Stimulated activated CD8-positive, alpha-beta memory T cell treated with anti-CD3 and anti-CD28 coated beads, Interleukin-4, amount 100 ng/mL, for 1 hour (primary cell): ENCODE results near the gene SLC25A22.

ENCODE experiments used
- DNase-seq, 2 donors: peaks; one replicate each; pipeline ENCODE4 v3.0.0-alpha.2; 2020; ENCODE audit warnings: low read depth in 2 of 2, low spot score in 1 of 2

SLC25A22 gene

GRCh38 chr11:823441-824291 lies 25.6 kb upstream of the SLC25A22 start:
- no peak for DNase-seq

- DNase-seq = no peak
These were observed 23.7 kb upstream of the SLC25A22 start for GRCh38 chr11:821512-822371.

- DNase-seq = no peak
These were observed 22.8 kb upstream of the SLC25A22 start for GRCh38 chr11:820655-821511.

GRCh38 chr11:819943-820649 lies 22.0 kb upstream of the SLC25A22 start:
- peak; percentile 87 to 92 for DNase-seq

GRCh38 chr11:819129-819931 lies 21.2 kb upstream of the SLC25A22 start:
- peak; percentile 81 to 87 for DNase-seq

- no peak for DNase-seq
These were observed 20.5 kb upstream of the SLC25A22 start, which contains the start of gene PNPLA2 for GRCh38 chr11:818396-819128. TSS of gene PNPLA2 (plus strand) at chr11:818914. CDS start at chr11:819719, 805 bp downstream.

GRCh38 chr11:816433-816779 lies 18.3 kb upstream of the SLC25A22 start:
- DNase-seq = no peak

GRCh38 chr11:815675-816432 lies 17.8 kb upstream of the SLC25A22 start:
- DNase-seq = no peak

- DNase-seq = no peak
These were observed 15.5 kb upstream of the SLC25A22 start for GRCh38 chr11:813456-814096.

- DNase-seq = no peak
These were observed 15.0 kb upstream of the SLC25A22 start for GRCh38 chr11:813072-813455.

- DNase-seq = no peak
These were observed 14.3 kb upstream of the SLC25A22 start for GRCh38 chr11:812390-812789.

GRCh38 chr11:811446-812245 lies 13.6 kb upstream of the SLC25A22 start:
- DNase-seq = no peak

- DNase-seq = no peak
These were observed 12.0 kb upstream of the SLC25A22 start for GRCh38 chr11:810040-810567.

- DNase-seq = peak; percentile 96
These were observed 11.4 kb upstream of the SLC25A22 start, which contains the start of gene RPLP2 for GRCh38 chr11:809287-810039. TSS of gene RPLP2 (plus strand) at chr11:809967. CDS start at chr11:810235, 268 bp downstream.

GRCh38 chr11:808427-809286 lies 10.6 kb upstream of the SLC25A22 start:
- no peak for DNase-seq
